ENCODE data around the gene IRF3.

DNA sequence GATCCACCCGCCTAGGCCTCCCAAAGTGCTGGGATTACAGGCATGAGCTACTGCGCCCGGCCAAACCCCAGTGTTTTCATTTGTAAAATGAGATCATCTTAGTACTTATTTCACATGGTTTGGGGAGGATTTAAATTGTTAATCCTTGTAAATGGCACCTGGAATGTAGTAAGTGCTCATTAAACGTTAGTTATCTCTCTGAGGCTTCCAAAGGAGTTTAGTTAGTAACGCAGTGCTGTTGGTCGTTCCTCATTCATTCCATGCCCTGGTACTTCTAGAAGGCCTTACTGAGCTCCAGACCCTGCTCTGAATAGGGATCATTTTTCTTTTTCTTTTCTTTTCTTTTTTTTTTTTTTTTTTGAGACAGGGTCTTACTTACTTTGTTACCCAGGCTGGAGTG, 30.5 kb upstream of the IRF3 start:
- TF ChIP-seq EP300 (IDR thresholded peaks at IDR 0.05): no peak
- no peak for TF ChIP-seq POLR2AphosphoS5 (IDR thresholded peaks at IDR 0.05)
